ENCODE data around the gene C1QTNF12.
"Not testable (repeated sequence)": the region's sequence is repeated elsewhere in the genome, so short reads cannot be mapped to it uniquely, and the experiment has no call there.

The C1QTNF12 gene

DNA sequence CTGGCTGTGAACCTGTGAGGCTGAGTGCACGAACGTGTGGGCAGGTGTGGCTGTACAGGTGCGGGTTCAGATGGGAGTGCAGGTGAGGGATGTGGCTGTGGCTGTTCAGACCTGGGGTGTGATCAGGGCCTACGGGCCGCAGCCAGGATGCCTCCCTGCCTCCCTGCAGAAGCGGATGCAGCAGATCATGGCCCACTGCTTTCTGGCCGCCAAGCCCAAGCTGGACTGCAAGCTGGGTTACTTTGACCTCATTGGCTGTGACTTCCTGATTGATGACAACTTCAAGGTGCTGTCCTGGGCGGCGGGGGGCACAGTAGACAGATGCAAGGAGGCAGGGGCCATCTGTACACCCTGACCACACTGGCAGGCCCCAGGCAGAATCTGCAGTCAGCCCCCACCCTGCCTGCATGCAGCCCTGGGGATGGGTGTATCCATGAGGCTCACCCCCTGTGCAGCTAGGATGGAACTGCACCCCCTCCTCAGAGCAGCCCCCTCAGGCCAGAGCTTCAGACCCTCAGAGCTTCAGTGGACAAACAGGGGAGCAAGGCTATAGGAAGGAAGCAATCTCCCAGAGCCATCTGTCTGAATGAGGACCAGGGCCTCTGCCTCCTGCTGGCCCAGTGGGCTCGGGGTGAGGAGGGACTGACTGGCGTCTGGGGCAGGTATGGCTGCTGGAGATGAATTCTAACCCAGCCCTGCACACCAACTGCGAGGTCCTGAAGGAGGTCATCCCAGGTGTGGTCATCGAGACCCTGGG lies 49.9 kb downstream of the C1QTNF12 start:
- DNase-seq = no peak

DNA sequence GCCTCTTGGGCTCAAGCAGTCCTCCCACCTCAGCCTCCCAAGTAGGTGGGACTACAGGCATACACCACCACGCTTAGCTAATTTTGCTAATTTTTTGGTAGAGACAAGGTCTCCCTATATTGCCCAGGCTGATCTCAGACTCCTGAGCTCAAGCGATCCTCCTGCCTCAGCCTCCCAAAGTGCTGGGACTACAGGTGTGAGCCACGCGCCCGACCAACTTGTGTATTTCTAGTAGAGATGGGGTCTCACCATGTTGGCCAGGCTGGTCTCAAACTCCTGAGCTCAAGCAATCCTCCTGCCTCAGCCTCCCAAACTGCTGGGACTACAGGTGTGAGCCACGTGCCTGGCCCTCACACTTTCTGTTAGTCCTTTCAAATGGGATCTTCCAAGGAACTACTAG lies 50.8 kb downstream of the C1QTNF12 start:
- DNase-seq = not testable (repeated sequence)

DNA sequence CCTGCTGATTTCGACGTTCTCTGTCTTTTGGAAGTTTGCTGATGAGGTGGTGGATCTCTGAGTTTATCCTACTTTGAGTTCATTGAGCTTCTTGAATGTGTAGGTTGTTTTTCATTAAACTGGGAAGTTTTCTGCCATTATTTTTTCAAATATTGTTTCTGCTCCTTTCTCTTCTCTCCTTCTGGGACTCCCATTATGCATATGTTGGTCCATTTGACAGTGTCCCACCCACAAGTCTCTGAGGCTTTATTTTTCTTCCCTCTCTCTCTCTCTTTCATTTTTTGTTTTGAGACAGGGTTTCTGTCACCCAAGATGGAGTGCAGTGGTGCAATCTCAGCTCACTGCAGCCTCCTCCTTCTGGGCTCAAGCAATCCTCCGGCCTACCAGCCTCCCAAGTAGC lies 51.8 kb downstream of the C1QTNF12 start:
- no peak for DNase-seq

All from NCI-H2081 treated with DMSO at 0.1 percent for 48 hours (cell line).